Endothelial cell of umbilical vein (primary cell): Measurements from ENCODE around the gene GALNT17. TPM values are rescaled to one million over a fixed set of nuclear protein-coding genes. Genes with fewer than 3 reads are reported as not detected.

ENCODE experiments used
- BruUV-seq: library from RNA; stranded (reverse); fragments of 400-500 nt; replicated peaks from 2 replicates; lab custom pipeline; 2021; lab: Mats Ljungman, UMichigan
- CTCF ChIA-PET: fragments of 300-600, 350-600 bp; sonication (Branson Sonifier 250); formaldehyde crosslinking; loops from one replicate; lab custom pipeline; 2021; ENCODE audit warnings: antibody characterized with exemption, inconsistent platforms; lab: Charles Lee
- POLR2A ChIA-PET: fragments of 300-600, 350-600 bp; sonication (Branson Sonifier 250); formaldehyde crosslinking; loops from one replicate; lab custom pipeline; 2021; ENCODE audit warnings: antibody characterized with exemption, inconsistent platforms; lab: Charles Lee
- DNase-seq: peaks from one replicate; pipeline ENCODE4 v3.0.0-alpha.2; 2011; ENCODE audit warnings: low read depth, low spot score
- FAIRE-seq: peaks from 2 replicates; lab custom pipeline; 2011; peaks lifted over from hg19 to GRCh38; lab: Jason Lieb, UNC
- H2AFZ ChIP-seq: 2 replicates; pipeline ENCODE4 v1.6.0; 2012; ENCODE audit warnings: low read depth, low read length, control low read depth, inconsistent platforms
- H3K27ac ChIP-seq: 2 replicates; pipeline ENCODE4 v1.5.1; 2011; ENCODE audit warnings: low read depth, mild to moderate bottlenecking, control low read depth, low read length, moderate library complexity; ENCODE audit not compliant: insufficient read depth
- H3K27me3 ChIP-seq, 2 experiments: 2 replicates each; pipeline versions ENCODE4 v1.6.0 to v1.6.1; 2011; ENCODE audit warnings: low read length in 2 of 2, mixed read lengths in 1 of 2; ENCODE audit not compliant: control insufficient read depth in 2 of 2, insufficient read depth in 2 of 2
- H3K36me3 ChIP-seq, 2 experiments: 2 replicates in 1 of 2; 3 replicates in 1 of 2; pipeline ENCODE4 v1.5.1; 2011; ENCODE audit warnings: low read length in 2 of 2, mild to moderate bottlenecking in 1 of 2, moderate library complexity in 1 of 2; ENCODE audit not compliant: control insufficient read depth in 2 of 2, insufficient read depth in 2 of 2; ENCODE audit errors: extremely low read depth in 1 of 2
- H3K4me1 ChIP-seq: 3 replicates; pipeline ENCODE4 v1.5.1; 2011; ENCODE audit warnings: mild to moderate bottlenecking, low read length; ENCODE audit not compliant: control insufficient read depth, insufficient read depth; ENCODE audit errors: extremely low read depth
- H3K4me2 ChIP-seq: 2 replicates; pipeline ENCODE4 v1.6.1; 2011; ENCODE audit warnings: low read length, control low read depth, mixed read lengths; ENCODE audit not compliant: insufficient read depth
- H3K4me3 ChIP-seq, 3 experiments: fragments of 200-600 bp in 1 of 3; sonication (generic), shearing (Covaris generic) in 1 of 3; replicated peaks in 1 of 3; 2 replicates each; pipeline ENCODE4 v1.5.1; 2011 to 2016; ENCODE audit warnings: control low read depth in 3 of 3, low read length in 3 of 3, mild to moderate bottlenecking in 2 of 3, inconsistent platforms in 1 of 3, low read depth in 1 of 3, moderate library complexity in 1 of 3; ENCODE audit not compliant: insufficient read depth in 1 of 3
- H3K79me2 ChIP-seq: 2 replicates; pipeline ENCODE4 v1.6.0; 2012; ENCODE audit warnings: low read length, inconsistent platforms; ENCODE audit not compliant: control insufficient read depth, insufficient read depth
- H3K9ac ChIP-seq: replicated peaks from 2 replicates; pipeline ENCODE3; 2011; ENCODE audit warnings: low read length, control low read depth; ENCODE audit not compliant: insufficient read depth; ENCODE audit errors: extremely low read depth
- H3K9me1 ChIP-seq: replicated peaks from 3 replicates; pipeline ENCODE4 v1.6.0; 2011; ENCODE audit warnings: mild to moderate bottlenecking, low read length; ENCODE audit not compliant: control insufficient read depth, insufficient read depth; ENCODE audit errors: extremely low read depth
- H3K9me3 ChIP-seq: replicated peaks from 2 replicates; pipeline ENCODE4 v1.5.1; 2012; ENCODE audit warnings: low read length, inconsistent platforms; ENCODE audit not compliant: control insufficient read depth, insufficient read depth
- H4K20me1 ChIP-seq: replicated peaks from 2 replicates; pipeline ENCODE3; 2011; ENCODE audit warnings: mild to moderate bottlenecking, low read length; ENCODE audit not compliant: control insufficient read depth, insufficient read depth; ENCODE audit errors: extremely low read depth
- CTCF ChIP-seq, 2 donors: IDR thresholded peaks; 1 replicate in 1 of 2; 2 replicates in 1 of 2; pipeline ENCODE4 v1.5.1; 2011; ENCODE audit warnings: low read length in 2 of 2, mild to moderate bottlenecking in 2 of 2, moderate library complexity in 2 of 2, control low read depth in 1 of 2, inconsistent platforms in 1 of 2, low read depth in 1 of 2; ENCODE audit not compliant: insufficient read depth in 1 of 2; ENCODE audit errors: extremely low read depth in 1 of 2
- EZH2 ChIP-seq: IDR thresholded peaks from 2 replicates; pipeline ENCODE4 v1.6.1; 2012; ENCODE audit warnings: borderline replicate concordance, low read depth, mild to moderate bottlenecking, moderate library complexity, low read length, inconsistent platforms; ENCODE audit not compliant: severe bottlenecking
- FOS ChIP-seq: IDR thresholded peaks from 2 replicates; pipeline ENCODE4 v1.6.1; 2011; ENCODE audit warnings: mild to moderate bottlenecking, low read length, moderate library complexity, borderline replicate concordance; ENCODE audit not compliant: insufficient read depth
- GATA2 ChIP-seq: IDR thresholded peaks from 2 replicates; pipeline ENCODE4 v1.7.0; 2011; ENCODE audit warnings: low read depth, mild to moderate bottlenecking, moderate library complexity, mixed read lengths, low read length; ENCODE audit not compliant: insufficient read length, insufficient read depth
- JUN ChIP-seq: IDR thresholded peaks from 2 replicates; pipeline ENCODE4 v1.6.1; 2011; ENCODE audit warnings: borderline replicate concordance, low read depth; ENCODE audit not compliant: insufficient read length, insufficient read depth
- MAX ChIP-seq: IDR thresholded peaks from 2 replicates; pipeline ENCODE4 v1.6.1; 2011; ENCODE audit not compliant: insufficient read depth, insufficient read length
- MYC ChIP-seq: IDR thresholded peaks from one replicate; pipeline ENCODE4 v1.6.1; 2011; ENCODE audit warnings: mild to moderate bottlenecking, low read depth, low read length
- POLR2A ChIP-seq: IDR thresholded peaks from 2 replicates; pipeline ENCODE4 v1.6.1; 2012; ENCODE audit warnings: low read depth, mild to moderate bottlenecking, control low read depth, low read length
- POLR2AphosphoS5 ChIP-seq: IDR thresholded peaks from 2 replicates; pipeline ENCODE4 v1.6.1; 2012; ENCODE audit warnings: low read depth, mild to moderate bottlenecking, control low read depth, low read length, moderate library complexity; ENCODE audit not compliant: insufficient read depth
- dilution Hi-C: fragments of 300-500 bp; cut with MboI; formaldehyde crosslinking; loops from one replicate; pipeline ENCODE4 v1.15.0; 2019; ENCODE audit warnings: low sequenced_read_pairs; ENCODE audit not compliant: extremely low pct_ligation_motif_present
- intact Hi-C: fragments of 100-400 bp; cut with micrococcal nuclease; formaldehyde crosslinking; loops from one replicate; pipeline ENCODE4 v1.10.0; 2022
- polyA plus RNA-seq, 4 experiments: library from polyadenylated mRNA; depleted of rRNA in 3 of 4; stranded (reverse) in 3 of 4; unstranded in 1 of 4; fragments of >200 nt; gene quantifications; 2 replicates each; pipeline versions ENCODE4 v1.2.1 to v1.2.3, GENCODE V29; 2011 to 2012; ENCODE audit warnings: missing spikeins in 1 of 4
- total RNA-seq: library from RNA; stranded (reverse); gene quantifications from 2 replicates; pipeline ENCODE4 v1.2.3, GENCODE V29; 2021

The GALNT17 gene
- total and polyA plus RNA-seq, 2 donors (not counting 3 experiments of a cell fraction or from before 2014, with no cell fraction given) = not detected

- POLR2A ChIA-PET = no interaction called here
- no TSS peak for BruUV-seq
- no peak overlapping the region for H3K4me2 ChIP-seq
- no peak overlapping the region for H2AFZ ChIP-seq
- TF ChIP-seq EZH2 = no peak
- TF ChIP-seq MYC = no peak
- TF ChIP-seq MAX = no peak
- TF ChIP-seq POLR2AphosphoS5 = no peak
- TF ChIP-seq FOS = no peak
- TF ChIP-seq JUN = no peak
- no peak for TF ChIP-seq GATA2
- no peak for TF ChIP-seq CTCF (IDR thresholded peaks at IDR 0.05; ENCODE audit: extremely low read depth in 1 of 2, insufficient read depth in 1 of 2, low read depth in 1 of 2, low read length in 2 of 2)
- no peak for TF ChIP-seq POLR2A
- H4K20me1 ChIP-seq = no peaks in the 10 kb centered on the region
- H3K9ac ChIP-seq = no peak overlapping the region
- dilution Hi-C loops = no loop called here
- CTCF ChIA-PET = no interaction called here
- H3K4me1 ChIP-seq = no peaks in the 10 kb centered on the region
- peaks cover 3% of the 10 kb centered on the region for H3K9me3 ChIP-seq
- no peak overlapping the region for H3K27ac ChIP-seq
- DNase-seq (no peak), FAIRE-seq (no peak)
- H3K4me3 ChIP-seq = no peak overlapping the region
- no peaks in the 10 kb centered on the region for H3K79me2 ChIP-seq
- H3K36me3 ChIP-seq = no peaks in the 10 kb centered on the region
- intact Hi-C loops = no loop called here
- H3K27me3 ChIP-seq = no peaks in the 10 kb centered on the region
- no peaks in the 10 kb centered on the region for H3K9me1 ChIP-seq
Measured at GRCh38 chr7:71687831-71688599, 556.1 kb downstream of the GALNT17 start.
